Measurements from ENCODE around the gene IL1F10.

- no peak for TF ChIP-seq POLR2A (IDR thresholded peaks at IDR 0.05)
- TF ChIP-seq, protein P1, sequence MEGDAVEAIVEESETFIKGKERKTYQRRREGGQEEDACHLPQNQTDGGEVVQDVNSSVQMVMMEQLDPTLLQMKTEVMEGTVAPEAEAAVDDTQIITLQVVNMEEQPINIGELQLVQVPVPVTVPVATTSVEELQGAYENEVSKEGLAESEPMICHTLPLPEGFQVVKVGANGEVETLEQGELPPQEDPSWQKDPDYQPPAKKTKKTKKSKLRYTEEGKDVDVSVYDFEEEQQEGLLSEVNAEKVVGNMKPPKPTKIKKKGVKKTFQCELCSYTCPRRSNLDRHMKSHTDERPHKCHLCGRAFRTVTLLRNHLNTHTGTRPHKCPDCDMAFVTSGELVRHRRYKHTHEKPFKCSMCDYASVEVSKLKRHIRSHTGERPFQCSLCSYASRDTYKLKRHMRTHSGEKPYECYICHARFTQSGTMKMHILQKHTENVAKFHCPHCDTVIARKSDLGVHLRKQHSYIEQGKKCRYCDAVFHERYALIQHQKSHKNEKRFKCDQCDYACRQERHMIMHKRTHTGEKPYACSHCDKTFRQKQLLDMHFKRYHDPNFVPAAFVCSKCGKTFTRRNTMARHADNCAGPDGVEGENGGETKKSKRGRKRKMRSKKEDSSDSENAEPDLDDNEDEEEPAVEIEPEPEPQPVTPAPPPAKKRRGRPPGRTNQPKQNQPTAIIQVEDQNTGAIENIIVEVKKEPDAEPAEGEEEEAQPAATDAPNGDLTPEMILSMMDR (IDR thresholded peaks at IDR 0.05): no peak
Observed at GRCh38 chr2:113041871-113042270, 25.9 kb upstream of the IL1F10 start.
